ENCODE data around the gene ZFP64.
"Not testable (repeated sequence)": the region's sequence is repeated elsewhere in the genome, so short reads cannot be mapped to it uniquely, and the experiment has no call there.

Gene ZFP64

GRCh38 chr20:52201395-52201794 lies 9.8 kb upstream of the ZFP64 start:
- no peak for DNase-seq

- DNase-seq = no peak
Observed at GRCh38 chr20:52200870-52201269, 9.3 kb upstream of the ZFP64 start.

- no peak for DNase-seq
Observed at GRCh38 chr20:52196845-52197244, 5.3 kb upstream of the ZFP64 start.

- DNase-seq = no peak
Observed at GRCh38 chr20:52193886-52194545, 2.4 kb upstream of the ZFP64 start.

- no peak for DNase-seq
Observed at GRCh38 chr20:52193133-52193532, 1.6 kb upstream of the ZFP64 start.

GRCh38 chr20:52192719-52193007 lies 1.1 kb upstream of the ZFP64 start:
- not testable (repeated sequence) for DNase-seq

GRCh38 chr20:52191916-52192718 lies 538 bp upstream of the ZFP64 start:
- no peak for DNase-seq

GRCh38 chr20:52190437-52191131 lies 995 bp downstream of the ZFP64 start:
- DNase-seq = no peak

- no peak for DNase-seq
Observed at GRCh38 chr20:52181766-52182165, 9.8 kb downstream of the ZFP64 start.

GRCh38 chr20:52180180-52180840 lies 11.3 kb downstream of the ZFP64 start:
- DNase-seq = no peak

GRCh38 chr20:52179331-52180179 lies 12.0 kb downstream of the ZFP64 start:
- DNase-seq = no peak

- no peak for DNase-seq
Observed at GRCh38 chr20:52178691-52179090, 12.9 kb downstream of the ZFP64 start.

- DNase-seq = no peak
Observed at GRCh38 chr20:52175840-52176239, 15.7 kb downstream of the ZFP64 start.

- no peak for DNase-seq
Observed at GRCh38 chr20:52172392-52173047, 19.1 kb downstream of the ZFP64 start.

- DNase-seq = no peak
Observed at GRCh38 chr20:52171025-52171424, 20.6 kb downstream of the ZFP64 start.

GRCh38 chr20:52168116-52168515 lies 23.5 kb downstream of the ZFP64 start:
- no peak for DNase-seq

- no peak for DNase-seq
Observed at GRCh38 chr20:52167232-52167840, 24.2 kb downstream of the ZFP64 start.

GRCh38 chr20:52166150-52166549 lies 25.4 kb downstream of the ZFP64 start:
- DNase-seq = no peak

GRCh38 chr20:52160621-52161204 lies 30.9 kb downstream of the ZFP64 start:
- no peak for DNase-seq

- DNase-seq = no peak
Observed at GRCh38 chr20:52160049-52160570, 31.5 kb downstream of the ZFP64 start.

- no peak for DNase-seq
Observed at GRCh38 chr20:52154575-52154974, 37.0 kb downstream of the ZFP64 start.

All from GOT3 (cell line).